NAMALWA (cell line): ENCODE measurements around the gene FARS2.
A peak's percentile ranks its signal among the peaks of the same experiment; 100 is the strongest.

Source experiments
- DNase-seq: peaks from one replicate; pipeline ENCODE4 v3.0.0-alpha.2; 2015; ENCODE audit warnings: low spot score

Gene FARS2

DNA sequence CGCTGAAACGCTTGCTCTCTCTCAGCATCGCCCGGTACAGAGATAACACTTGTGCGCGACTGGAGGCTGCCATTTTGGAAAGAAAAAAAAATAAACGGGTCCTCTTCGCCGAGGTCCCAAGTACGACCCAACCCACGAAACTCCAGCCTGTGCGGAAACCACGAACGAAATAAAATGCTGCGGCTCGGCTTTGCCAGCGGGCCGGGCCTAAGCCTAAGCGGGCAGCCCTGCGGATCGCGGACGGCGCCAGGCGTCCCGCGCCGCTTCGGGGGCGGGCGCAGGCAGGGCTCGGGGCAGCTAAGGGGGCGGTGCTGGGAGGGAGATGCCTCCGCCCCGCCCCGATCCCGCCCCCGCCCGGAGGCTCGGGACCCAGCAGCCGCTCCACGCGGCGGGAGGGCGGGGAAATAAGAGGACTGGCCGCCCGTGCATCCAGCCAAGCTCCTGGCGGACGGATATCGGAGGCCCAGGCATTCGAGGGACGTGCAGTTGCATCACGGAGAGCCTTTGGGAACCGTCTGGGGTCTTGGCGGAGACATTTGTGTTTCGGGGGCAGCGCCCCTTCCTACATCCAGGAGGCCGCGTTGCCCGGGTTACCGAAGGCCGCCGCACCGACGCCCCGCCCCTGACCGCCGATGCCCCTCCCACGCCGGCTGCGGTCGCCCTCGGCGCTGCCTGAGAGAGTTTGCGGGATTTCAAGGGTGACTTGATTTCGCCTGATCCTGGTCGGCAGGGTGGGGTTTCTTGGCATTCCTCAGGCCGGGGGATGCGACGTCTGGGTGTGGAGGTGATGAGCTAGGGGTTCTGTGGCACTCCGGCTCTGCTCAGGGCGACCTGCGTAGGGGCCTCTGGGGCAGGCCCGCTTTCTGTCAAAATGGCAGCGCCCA is at the start of gene FARS2, which contains the start of gene LYRM4:
TSS of gene FARS2 (plus strand) at position 853 of the 884 bp plus-strand sequence.
TSS of gene LYRM4 (minus strand) at position 290 of the 884 bp plus-strand sequence. CDS start at position 73, 217 bp downstream.
- peak; percentile 85 for DNase-seq

DNA sequence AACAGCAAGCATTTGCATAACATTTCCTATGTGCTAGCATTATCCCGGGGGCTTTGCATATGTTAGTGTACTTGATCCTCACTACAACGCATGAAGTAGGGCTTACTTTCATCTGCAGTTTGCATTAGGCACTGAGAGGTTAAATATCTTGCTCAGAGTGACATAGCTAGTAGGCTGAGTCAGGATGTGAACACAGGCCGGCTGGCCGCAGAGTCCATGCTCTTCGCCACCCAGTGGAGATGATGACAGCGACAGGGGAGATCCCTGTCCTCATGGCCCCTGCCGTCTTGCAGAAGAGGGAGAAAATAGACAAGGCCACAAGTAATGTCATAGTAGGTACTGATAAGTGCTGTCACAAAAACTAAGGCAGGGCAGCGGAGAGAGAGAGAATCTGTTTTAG is 47.5 kb upstream of the FARS2 start:
- DNase-seq = no peak

DNA sequence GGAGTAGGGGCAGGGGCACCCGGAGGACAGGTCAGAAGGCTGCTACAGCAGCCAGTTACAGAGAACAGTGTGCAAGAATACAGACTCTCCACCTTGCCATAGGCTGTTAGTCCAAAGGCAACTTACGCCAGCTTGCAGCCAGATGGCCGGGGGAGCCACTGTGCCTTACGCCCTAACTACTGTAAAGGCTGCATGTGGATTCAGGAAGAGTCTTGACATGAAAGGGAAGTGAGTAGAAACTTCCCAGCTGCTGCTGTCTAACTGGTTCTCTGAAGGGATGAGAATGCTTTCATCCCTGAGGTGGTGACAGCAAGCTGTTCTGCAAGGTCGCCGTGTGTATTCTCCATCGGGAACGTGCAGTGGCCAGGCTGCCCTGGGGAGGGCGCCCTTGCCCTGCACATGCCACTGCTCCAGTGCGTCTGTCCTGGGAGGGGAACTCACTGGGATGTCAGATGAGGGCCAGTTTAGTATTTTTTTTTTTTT is 46.7 kb upstream of the FARS2 start:
- DNase-seq = peak; percentile 21

DNA sequence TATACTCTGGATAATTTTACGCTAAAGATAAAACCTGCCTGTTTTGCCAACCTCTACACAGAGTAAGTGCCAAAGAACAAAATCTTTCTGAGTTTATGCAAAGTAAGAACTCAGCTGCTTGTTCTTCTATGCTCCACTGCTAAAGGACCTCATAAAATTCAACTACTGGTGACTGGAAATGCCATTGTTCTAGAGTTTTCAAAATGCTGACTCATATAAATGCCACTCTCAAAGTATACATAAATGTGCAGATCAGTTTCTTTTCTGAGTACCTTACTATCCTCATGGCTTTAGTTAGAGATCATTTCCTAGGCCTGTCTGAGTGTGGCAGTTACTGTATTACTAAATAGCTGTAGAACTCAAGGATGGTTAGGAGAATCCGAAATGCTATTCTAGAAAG is 46.2 kb upstream of the FARS2 start:
- DNase-seq = no peak

DNA sequence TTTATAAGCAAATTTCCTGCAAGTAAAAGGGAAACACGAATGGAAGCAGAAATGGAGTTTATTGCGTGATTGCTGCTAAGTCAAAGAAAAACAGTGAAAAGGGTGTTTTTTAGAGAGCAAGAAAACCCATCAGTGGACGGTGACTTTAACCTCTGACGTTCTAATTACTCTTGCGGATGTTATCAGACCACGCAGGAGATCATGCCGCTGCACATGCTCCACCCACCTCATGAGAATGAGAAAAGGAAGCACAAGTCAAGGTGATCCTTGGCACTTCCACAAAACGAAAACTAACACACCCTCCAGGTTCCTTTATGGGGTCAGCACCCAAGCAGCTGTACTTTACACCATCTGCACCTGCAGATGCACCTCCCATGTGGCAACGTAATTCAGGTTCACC is 45.5 kb upstream of the FARS2 start:
- DNase-seq = no peak

DNA sequence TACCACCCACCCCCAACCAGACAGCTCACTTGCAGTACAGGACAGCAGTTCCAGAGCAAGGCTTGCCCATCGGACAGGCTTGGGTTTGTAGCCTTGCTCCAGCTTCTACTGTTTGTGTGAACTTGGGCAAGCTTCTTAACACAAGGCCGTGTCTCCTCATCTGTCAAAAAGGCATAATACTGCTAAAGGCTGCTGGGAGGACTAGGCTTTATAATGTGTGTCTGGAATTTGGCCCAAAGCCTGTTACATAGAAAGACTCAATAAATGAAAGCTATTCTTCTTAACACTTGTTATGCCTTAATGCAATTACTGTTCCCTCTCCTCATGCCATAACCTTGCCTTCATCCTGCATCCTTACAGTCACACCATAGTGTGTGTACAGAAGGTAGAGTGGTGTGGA is 44.0 kb upstream of the FARS2 start:
- no peak for DNase-seq

DNA sequence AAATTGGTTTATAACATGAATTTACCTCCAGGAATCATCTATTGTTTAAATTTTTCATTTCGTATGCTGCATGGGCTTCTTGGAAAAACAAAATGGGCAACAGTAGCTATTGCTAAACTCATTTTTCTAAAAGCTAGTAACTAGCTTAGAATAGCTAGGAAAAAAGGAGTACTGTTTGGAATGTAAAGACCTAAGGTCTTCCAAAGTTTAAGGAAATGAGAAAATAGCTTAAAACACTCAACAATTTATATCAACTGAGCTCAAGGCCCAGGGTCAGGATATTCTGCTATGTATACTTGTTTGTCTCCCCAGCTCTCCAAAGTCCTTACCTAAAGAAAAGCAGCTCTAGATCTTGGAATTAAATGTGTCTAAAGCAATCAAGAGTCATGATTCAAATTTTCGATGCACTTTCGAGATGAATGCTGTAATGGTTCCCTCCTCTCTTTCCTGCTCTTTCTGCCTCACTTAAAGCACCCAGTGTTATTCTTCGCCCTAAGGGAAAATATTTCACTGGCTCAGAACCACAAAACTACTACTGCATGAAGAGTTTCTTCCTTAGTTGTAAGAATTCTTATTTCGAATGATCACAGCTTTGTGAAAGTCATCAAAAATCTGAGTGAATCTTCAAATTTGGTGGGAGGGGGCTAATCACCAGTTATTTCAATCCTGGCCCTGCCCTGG is 42.2 kb upstream of the FARS2 start:
- no peak for DNase-seq

DNA sequence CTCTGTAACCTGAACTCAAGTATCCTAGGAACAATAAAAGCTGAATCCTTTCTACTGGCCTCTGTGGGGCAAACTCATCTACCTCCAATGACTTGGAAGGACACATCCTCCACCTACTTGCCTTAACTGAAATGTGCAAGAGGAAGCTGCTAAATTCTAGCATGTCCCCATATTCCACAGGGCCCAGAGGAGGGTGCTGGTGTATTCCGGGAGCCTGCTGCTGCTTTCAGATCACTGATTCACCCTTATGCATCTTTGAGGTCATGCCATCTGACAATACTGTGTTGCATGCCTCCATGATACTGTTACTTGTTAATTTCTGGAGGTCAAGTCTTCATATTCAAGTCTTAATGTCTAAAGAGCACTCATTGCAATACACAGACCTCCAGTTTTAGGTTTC is 40.9 kb upstream of the FARS2 start:
- no peak for DNase-seq

DNA sequence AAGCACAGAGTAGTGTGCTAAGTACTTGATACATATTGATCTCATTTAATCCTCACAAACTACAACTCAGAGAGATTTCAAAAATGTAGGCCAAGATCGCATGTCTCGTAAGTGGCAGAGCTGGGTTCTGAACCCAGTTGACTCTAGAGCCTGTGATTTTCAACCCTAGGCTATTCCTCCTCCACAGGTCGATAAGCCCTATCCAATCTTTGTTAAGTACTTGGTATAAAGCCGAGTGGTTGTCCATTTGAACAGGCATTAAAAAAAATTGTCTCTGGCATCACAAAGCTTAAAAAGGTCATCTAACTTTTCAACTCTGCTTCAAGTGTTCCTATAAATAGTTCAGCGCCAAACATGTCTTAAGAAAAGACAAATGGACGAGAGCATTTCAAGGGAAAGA is 38.0 kb upstream of the FARS2 start:
- DNase-seq = no peak

DNA sequence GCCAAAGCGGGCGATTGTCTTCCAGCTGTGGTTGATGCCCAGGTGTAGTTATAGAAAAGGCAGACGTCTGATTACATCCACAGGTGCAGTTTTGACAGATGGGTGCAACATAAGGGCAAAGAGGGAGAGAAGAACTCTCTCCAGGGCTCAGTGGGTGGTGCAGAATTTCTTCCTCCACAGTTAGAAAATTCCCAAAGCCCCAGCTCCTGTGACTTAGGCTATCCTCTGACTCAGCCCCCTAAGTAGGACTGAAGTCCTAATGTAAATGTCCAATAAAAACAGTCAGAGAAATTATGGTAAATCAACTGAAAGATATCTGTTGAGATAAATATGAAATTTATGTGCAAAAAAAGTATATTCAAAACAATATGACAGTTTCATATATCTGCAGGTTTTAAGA is 32.0 kb upstream of the FARS2 start:
- DNase-seq = no peak

DNA sequence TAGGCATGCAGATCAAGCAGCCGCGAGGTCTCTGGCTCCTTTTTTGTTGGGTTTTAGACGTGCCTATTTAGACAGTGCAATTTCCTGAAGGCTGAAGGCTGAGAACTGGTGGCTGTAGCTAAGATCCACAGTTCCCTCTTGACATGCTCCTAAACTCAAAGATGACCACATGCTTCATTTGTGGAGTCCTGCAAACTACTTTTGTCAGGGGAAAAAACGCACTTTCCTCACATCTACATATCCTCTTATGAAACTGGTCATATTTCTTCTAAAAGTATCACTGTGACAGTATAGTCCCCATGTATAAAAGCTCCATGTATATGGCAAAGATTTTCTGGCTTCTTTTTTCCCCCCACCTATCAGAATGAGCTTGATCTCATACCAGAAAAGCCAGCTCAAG is 31.2 kb upstream of the FARS2 start:
- DNase-seq = no peak

DNA sequence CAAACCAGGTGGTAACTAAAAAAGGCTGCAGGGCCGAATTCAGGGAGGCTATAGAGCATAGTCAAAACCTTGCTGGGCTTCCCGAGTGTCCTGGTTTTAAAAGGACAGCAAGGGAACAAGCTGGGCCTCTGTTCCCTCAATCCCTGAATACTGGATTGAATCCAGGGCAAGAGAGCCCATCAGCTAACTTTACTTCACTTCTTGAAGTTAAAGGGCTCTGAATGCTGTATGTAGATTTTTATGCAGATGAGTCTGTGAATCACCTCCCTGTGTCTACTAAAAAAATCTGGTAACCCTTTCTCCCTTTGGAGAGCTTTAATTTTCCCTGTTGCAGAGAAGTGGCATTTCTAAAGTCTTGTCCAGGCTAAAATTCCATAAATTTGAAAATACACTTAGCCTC is 30.0 kb upstream of the FARS2 start:
- DNase-seq = no peak

DNA sequence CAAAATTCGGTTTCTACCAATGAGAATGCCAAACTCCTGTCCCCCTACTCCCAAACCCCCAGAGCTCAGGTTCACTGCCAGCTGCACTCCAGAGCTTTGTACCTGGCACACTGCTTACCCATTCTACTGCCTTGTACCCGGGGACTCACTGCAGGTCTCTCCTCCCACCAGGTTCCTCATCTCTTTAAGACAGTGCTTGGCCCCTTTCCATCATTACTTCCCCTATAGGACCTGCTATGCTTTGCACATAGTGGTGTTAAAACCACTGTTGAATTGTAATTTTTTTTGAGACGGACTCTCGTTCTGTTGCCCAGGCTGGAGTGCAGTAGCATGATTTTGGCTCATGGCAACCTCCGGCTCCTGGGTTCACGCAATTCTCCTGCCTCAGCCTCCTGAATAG is 26.4 kb upstream of the FARS2 start:
- DNase-seq = no peak

DNA sequence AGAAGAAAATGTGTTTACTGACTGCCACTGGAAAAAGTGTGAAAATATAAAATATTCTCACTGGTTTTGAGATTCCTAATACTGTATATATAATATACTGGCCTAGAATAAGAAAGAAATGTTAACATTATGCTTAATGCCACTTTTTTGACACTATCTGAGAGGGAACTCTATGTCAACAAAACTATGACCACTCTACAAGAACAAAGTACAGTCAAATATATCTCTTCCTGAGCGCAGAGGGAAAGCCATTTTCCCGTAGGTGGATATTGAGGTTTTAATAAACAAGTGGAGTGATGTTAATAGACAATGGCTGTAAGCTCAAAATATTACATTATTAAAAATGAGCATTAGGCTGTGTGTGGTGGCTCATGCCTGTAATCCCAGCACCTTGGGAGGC is 25.5 kb upstream of the FARS2 start:
- no peak for DNase-seq

DNA sequence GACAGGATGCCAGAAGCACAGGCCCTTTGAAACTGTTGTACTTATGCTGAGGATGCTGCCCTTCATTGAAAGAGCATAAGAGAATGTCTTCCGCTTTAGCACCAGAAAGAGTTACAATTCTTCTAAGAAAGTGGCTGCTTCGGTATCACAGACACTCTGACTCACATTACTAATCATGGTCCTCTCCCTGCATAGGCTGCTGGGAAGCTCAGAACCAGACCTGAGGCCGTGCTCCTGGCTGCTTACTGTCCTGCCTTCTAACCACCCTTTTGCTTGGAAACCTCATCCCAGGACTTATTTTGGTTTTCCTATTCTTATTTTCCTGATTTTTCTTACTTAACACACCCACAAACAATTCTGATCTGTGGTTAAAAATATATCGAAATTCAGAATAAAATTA is 23.5 kb upstream of the FARS2 start:
- no peak for DNase-seq

DNA sequence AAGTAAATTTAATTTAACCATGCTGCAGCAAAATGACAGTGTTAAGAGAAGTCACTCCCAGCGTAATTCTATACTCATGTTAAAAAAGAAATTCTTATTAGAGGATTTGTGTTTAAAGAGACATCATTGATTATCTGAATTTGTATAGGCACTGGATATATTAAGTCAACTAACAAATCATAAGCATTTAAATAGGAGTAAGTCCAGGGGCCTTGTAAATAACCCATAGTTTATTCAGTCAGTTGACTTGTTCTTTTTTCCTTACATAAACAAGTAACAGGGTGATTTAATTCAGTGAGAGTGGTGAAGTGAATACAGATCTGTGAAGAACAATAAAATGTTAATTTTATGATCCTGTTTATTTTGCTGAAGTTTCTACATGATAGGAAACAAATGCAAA is 23.0 kb upstream of the FARS2 start:
- DNase-seq = no peak

DNA sequence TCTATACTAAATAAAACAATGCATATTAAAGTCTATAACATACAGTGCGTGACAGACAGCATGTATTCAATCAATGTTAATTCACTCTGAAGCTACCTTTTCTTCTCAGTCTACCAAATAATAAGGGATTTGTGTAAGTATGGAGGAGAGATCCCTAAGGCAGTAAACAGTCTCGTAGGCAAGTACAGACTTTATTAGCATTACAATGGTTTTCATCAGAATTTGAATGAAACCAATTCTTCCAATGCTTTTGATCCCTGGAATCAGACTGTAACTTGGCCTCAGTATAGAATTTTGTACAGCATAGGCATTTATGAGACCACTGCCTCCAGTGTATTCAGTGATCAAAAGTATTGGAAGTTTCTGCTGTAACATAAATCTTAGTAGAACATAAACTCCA is 20.1 kb upstream of the FARS2 start:
- DNase-seq = no peak

DNA sequence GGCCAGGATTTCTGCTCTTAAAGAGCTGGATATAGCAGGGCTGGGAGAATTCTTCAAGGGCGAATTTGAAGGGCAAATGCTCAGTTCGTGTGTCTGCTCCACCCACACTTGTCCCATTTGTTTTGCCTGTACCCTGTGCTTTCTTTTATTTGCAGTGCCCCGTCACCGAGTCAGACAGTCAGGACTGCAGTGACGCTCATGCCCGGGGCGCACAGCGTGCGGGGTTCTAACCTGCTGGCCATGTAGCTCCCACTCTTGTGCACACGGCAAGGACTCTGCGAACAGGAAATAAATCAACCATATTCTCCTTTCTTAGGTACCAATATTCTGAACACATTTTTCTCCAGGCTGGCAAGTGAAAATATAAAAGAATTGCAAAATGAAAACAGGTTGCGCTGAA is 18.2 kb upstream of the FARS2 start:
- no peak for DNase-seq

DNA sequence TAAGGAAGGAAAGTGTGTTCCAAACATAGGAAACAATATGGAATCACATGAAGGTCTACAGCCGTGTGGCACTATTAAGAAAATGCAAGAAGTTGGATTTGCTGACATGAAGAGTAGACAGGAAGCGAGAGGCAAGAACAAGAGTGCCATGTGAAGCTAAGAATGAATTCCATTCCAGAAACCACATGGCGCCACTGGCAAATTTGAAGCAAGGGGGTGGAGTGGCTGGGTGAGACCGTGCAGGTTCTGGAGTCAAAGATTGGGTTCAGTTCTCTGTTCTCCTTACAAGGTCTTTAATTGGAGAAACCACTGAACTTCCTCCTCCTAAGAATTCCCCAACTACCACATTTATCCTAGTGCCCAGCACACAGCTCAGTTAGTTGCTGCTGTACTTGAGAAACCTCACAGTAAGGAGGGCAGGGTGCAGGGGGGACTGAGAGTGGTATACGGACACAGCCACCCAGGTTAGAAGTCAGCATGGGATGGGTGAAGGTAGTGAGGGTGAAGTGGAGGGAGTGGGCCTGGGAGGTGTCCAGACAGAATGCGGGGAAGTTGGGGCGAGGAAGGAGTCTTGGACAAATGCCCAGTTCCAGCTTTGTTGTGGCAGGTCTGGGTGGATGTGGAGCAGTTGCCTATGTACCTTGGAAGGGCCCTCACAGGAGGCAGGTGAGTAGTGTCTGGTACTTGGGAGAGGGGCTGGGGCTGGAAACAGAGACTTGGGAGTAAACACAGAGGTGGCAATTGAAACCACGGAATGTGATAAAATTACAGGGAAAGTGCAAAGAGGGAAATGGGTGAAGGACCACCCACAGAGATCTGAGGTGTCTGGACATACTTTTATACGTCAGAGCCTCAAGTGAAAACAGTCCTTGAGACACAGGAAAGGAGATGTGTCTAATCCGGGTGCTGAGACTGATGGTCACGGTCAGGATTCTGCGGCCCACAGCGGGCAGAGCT is 14.9 kb upstream of the FARS2 start:
- no peak for DNase-seq

DNA sequence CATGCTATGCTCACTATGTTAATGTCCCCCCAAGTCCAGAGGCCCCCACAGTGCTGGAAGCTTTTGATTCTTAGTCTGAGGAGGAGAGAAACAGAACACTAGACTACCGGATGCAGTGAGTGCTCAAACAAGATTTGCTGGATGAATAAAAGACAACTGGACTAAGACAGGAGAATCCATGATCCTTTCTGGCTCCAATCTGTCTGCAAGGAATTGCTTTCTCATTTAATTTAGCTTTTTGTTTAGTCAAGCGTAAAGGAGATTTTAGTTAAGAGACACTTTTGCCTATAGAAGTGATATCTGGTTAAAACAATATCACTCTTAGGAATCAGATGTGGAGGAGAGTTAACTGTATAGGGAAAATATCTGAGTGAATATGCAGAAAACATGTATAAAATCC is 14.1 kb upstream of the FARS2 start:
- no peak for DNase-seq

DNA sequence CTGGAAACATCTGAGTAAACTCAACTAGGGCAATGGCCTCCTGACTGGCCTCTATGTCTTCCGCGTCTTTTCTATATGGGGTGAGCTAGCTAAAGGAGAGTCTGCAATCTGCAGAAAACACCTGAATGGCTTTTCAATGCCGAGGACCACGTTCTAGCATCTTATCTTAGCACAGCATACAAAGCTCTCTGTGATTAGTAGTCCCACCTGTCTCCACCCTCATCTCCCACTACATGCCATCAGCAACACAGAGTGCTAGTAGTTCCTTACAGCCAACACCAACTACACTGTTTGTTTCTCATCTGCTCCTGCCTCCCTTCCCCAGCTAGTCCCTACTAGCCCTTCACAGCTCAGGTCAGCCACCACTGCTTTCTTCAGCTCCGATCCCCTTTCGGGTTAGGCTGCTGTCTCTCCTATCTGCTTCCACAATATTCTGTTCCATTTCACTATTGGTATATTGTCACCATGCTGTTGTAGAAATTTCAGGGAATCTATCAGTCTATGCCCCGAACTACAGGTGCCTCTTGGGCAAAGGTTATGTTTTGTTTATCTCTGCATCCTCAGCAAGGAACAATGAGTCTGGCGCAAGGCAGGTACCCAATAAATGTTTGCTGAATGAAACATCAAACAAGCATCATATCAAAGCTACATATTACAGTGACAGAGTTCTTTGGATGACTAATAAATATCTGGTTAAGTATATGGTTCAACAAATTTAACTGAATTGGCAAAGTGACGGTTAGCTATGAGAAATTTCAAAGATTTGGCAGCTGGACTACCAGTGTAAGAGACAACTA is 12.8 kb upstream of the FARS2 start:
- no peak for DNase-seq
